Glomerular visceral epithelial cell (primary cell): Measurements from ENCODE around the gene BCR.

Experiments used
- DNase-seq: peaks from one replicate; pipeline ENCODE4 v3.0.0-alpha.2; 2016; ENCODE audit errors: extremely low spot score

BCR gene

GRCh38 chr22:23150762-23151161 is 29.5 kb upstream of the BCR start:
- no peak for DNase-seq

- no peak for DNase-seq
Measured at GRCh38 chr22:23151827-23152226, 28.5 kb upstream of the BCR start.

- no peak for DNase-seq
Measured at GRCh38 chr22:23152238-23153114, 27.8 kb upstream of the BCR start.

GRCh38 chr22:23153994-23154393 is 26.3 kb upstream of the BCR start:
- DNase-seq: no peak

- no peak for DNase-seq
Measured at GRCh38 chr22:23154461-23154860, 25.8 kb upstream of the BCR start.

- no peak for DNase-seq
Measured at GRCh38 chr22:23155143-23155542, 25.2 kb upstream of the BCR start.

GRCh38 chr22:23155831-23156230 is 24.5 kb upstream of the BCR start:
- DNase-seq: no peak

- DNase-seq: no peak
Measured at GRCh38 chr22:23156286-23156685, 24.0 kb upstream of the BCR start.

GRCh38 chr22:23157560-23158515 is 22.5 kb upstream of the BCR start:
- DNase-seq: no peak

- DNase-seq: no peak
Measured at GRCh38 chr22:23158516-23159290, 21.6 kb upstream of the BCR start.

- DNase-seq: no peak
Measured at GRCh38 chr22:23159291-23159630, 21.0 kb upstream of the BCR start.

- DNase-seq: no peak
Measured at GRCh38 chr22:23161029-23161428, 19.3 kb upstream of the BCR start.

GRCh38 chr22:23161574-23161973 is 18.7 kb upstream of the BCR start:
- DNase-seq: no peak

GRCh38 chr22:23163665-23164064 is 16.6 kb upstream of the BCR start:
- no peak for DNase-seq

- DNase-seq: no peak
Measured at GRCh38 chr22:23164091-23164490, 16.2 kb upstream of the BCR start.

- no peak for DNase-seq
Measured at GRCh38 chr22:23166042-23166831, 14.1 kb upstream of the BCR start.

GRCh38 chr22:23166841-23167616 is 13.3 kb upstream of the BCR start:
- DNase-seq: no peak

- DNase-seq: no peak
Measured at GRCh38 chr22:23168391-23169042, 11.8 kb upstream of the BCR start.

GRCh38 chr22:23169043-23169406 is 11.3 kb upstream of the BCR start:
- no peak for DNase-seq
